Right atrium auricular region (tissue), 2 donors: ENCODE measurements around the gene KIF18B. TPM values are rescaled to one million over a fixed set of nuclear protein-coding genes. Genes with fewer than 3 reads are reported as not detected.

Experiments
- DNase-seq: peaks from one replicate; pipeline ENCODE4 v3.0.0-alpha.2; 2019; ENCODE audit warnings: low spot score
- H3K27ac ChIP-seq, 2 donors: fragments of 200-600 bp; sonication (generic); 1 replicate in 1 of 2; 2 replicates in 1 of 2; pipeline ENCODE4 v1.5.1; 2016 to 2019
- H3K27me3 ChIP-seq, 2 donors: fragments of 200-600 bp; sonication (generic); one replicate each; pipeline versions ENCODE4 v1.5.1 to v1.6.0; 2017 to 2019
- H3K36me3 ChIP-seq: fragments of 200-600 bp; sonication (generic); one replicate; pipeline ENCODE4 v1.5.1; 2016
- H3K4me1 ChIP-seq, 2 donors: fragments of 200-600 bp; sonication (generic); one replicate each; pipeline versions ENCODE4 v1.5.1 to v1.6.0; 2017 to 2019
- H3K4me3 ChIP-seq, 2 donors: fragments of 200-600 bp; sonication (generic); 1 replicate in 1 of 2; 2 replicates in 1 of 2; pipeline ENCODE4 v1.5.1; 2017 to 2019; ENCODE audit warnings: mild to moderate bottlenecking in 1 of 2, moderate library complexity in 1 of 2
- H3K9me3 ChIP-seq, 2 donors: fragments of 200-600 bp; sonication (generic); one replicate each; pipeline ENCODE4 v1.5.1; 2019
- CTCF ChIP-seq, 2 donors: fragments of 200-600 bp; sonication (generic); IDR thresholded peaks; one replicate each; pipeline ENCODE4 v1.5.1; 2019; ENCODE audit warnings: antibody characterized with exemption in 2 of 2
- microRNA-seq, 2 donors: library from miRNA; unstranded; fragments of <30 nt; microRNA quantifications; one replicate each; pipeline ENCODE4, GENCODE V29; 2016 to 2017; ENCODE audit warnings: borderline number of aligned reads in 2 of 2, borderline replicate concordance in 1 of 2
- total RNA-seq, 2 donors: library from RNA; depleted of rRNA; stranded (reverse); fragments of >200 nt; gene quantifications; one replicate each; pipeline ENCODE4 v1.1.0, GENCODE V29; 2016

KIF18B gene
- total RNA-seq, 2 donors from 2014 or later = 0.12 to 0.44 TPM

GRCh38 chr17:44875761-44876160 lies 71.8 kb downstream of the KIF18B start:
- Histone ChIP-seq H3K4me1 (peaks cover 0 to 12% of the 10 kb centered on the region in 2 donors), H3K4me3 (no peak overlapping the region), H3K27me3 (no peaks in the 10 kb centered on the region), H3K27ac (no peak overlapping the region), H3K9me3 (no peaks in the 10 kb centered on the region), H3K36me3 (peaks cover 60% of the 10 kb centered on the region)
- DNase-seq = no peak
- no peak for TF ChIP-seq CTCF (IDR thresholded peaks at IDR 0.05)

Small RNAs within 50 kb of the gene (microRNA-seq; reads per million reads assigned to microRNA genes)
- gene MIR6783 = 0 reads per million in 2 donors

Other genes with a start within 250 kb of the KIF18B start
- 1 to 10 TPM; 2.3 to 4.4 TPM for gene DBF4B, start 239.1 kb downstream of the KIF18B start, total RNA-seq
- 10 to 100 TPM in 1 of 2 donors, 1 to 10 TPM in 1; 6.8 to 19.9 TPM for gene ADAM11, start 188.8 kb downstream of the KIF18B start, total RNA-seq
- 10 to 100 TPM; 25.8 to 41.8 TPM for gene GJC1, start 117.5 kb downstream of the KIF18B start, total RNA-seq
- gene HIGD1B, start 99.9 kb downstream of the KIF18B start, total RNA-seq = 10 to 100 TPM in 1 of 2 donors, not detected in 1; 19.0 TPM
- 10 to 100 TPM; 36.8 to 36.9 TPM for gene EFTUD2, start 48.3 kb downstream of the KIF18B start, total RNA-seq
- gene GFAP, start 32.3 kb downstream of the KIF18B start, total RNA-seq = 1 to 10 TPM; 4.6 to 5.3 TPM
- gene C1QL1, start 20.5 kb upstream of the KIF18B start, total RNA-seq = 1 to 10 TPM; 1.6 to 3.6 TPM
- gene DCAKD, start 103.9 kb upstream of the KIF18B start, total RNA-seq = 10 to 100 TPM; 37.3 to 46.1 TPM
- 10 to 100 TPM; 44.6 to 52.7 TPM for gene NMT1, start 113.5 kb upstream of the KIF18B start, total RNA-seq
- 100 to 1,000 TPM; 102 to 156 TPM for gene PLCD3, start 184.7 kb upstream of the KIF18B start, total RNA-seq
- gene ACBD4, start 187.9 kb upstream of the KIF18B start, total RNA-seq = 1 to 10 TPM; 9.0 to 9.4 TPM
- gene HEXIM1, start 200.7 kb upstream of the KIF18B start, total RNA-seq = 10 to 100 TPM; 16.4 to 31.1 TPM
- gene HEXIM2, start 214.1 kb upstream of the KIF18B start, total RNA-seq = 1 to 10 TPM; 3.1 to 6.8 TPM